Neuronal stem cell (in vitro differentiated cells): Measurements from ENCODE around the gene MEGF9.
"Not testable (repeated sequence)": the region's sequence is repeated elsewhere in the genome, so short reads cannot be mapped to it uniquely, and the experiment has no call there.

ENCODE experiments used
- DNase-seq: peaks from one replicate; pipeline ENCODE4 v3.0.0-alpha.2; 2013; ENCODE audit warnings: low spot score
- H2AFZ ChIP-seq: one replicate; pipeline ENCODE4 v1.6.1; 2013; ENCODE audit warnings: mild to moderate bottlenecking, low read length, inconsistent platforms
- H2AK5ac ChIP-seq: 2 replicates; pipeline ENCODE4 v1.6.1; 2013; ENCODE audit warnings: low read depth, mild to moderate bottlenecking, inconsistent platforms, low read length, moderate library complexity, mixed read lengths
- H2BK120ac ChIP-seq: 2 replicates; pipeline ENCODE4 v1.6.1; 2013; ENCODE audit warnings: low read depth, mild to moderate bottlenecking, inconsistent platforms, low read length, moderate library complexity, mixed read lengths
- H2BK12ac ChIP-seq: one replicate; pipeline ENCODE4 v1.6.1; 2013; ENCODE audit warnings: low read length, inconsistent platforms
- H2BK15ac ChIP-seq: 2 replicates; pipeline ENCODE4 v1.6.1; 2013; ENCODE audit warnings: mild to moderate bottlenecking, low read length, inconsistent platforms, mixed read lengths
- H2BK5ac ChIP-seq: one replicate; pipeline ENCODE4 v1.6.1; 2013; ENCODE audit warnings: inconsistent platforms, mild to moderate bottlenecking, low read length, moderate library complexity
- H3K14ac ChIP-seq: one replicate; pipeline ENCODE4 v1.6.1; 2013; ENCODE audit warnings: low read length, inconsistent platforms
- H3K18ac ChIP-seq: 2 replicates; pipeline ENCODE4 v1.6.1; 2013; ENCODE audit warnings: low read length, inconsistent platforms
- H3K23ac ChIP-seq: 2 replicates; pipeline ENCODE4 v1.6.1; 2013; ENCODE audit warnings: low read depth, mild to moderate bottlenecking, mixed read lengths, low read length, inconsistent platforms; ENCODE audit not compliant: poor library complexity
- H3K27ac ChIP-seq: replicated peaks from 3 replicates; pipeline ENCODE4 v1.5.1; 2013; ENCODE audit warnings: low read length, inconsistent platforms
- H3K27me3 ChIP-seq, 3 experiments: 2 replicates each; pipeline ENCODE4 v1.6.1; 2013; ENCODE audit warnings: low read length in 3 of 3, mild to moderate bottlenecking in 2 of 3, inconsistent platforms in 1 of 3, low read depth in 1 of 3, mixed read lengths in 1 of 3, moderate library complexity in 1 of 3; ENCODE audit not compliant: control insufficient read depth in 3 of 3, insufficient read depth in 3 of 3
- H3K36me3 ChIP-seq, 2 donors: replicated peaks in 1 of 2; 2 replicates each; pipeline ENCODE4 v1.6.1; 2013; ENCODE audit warnings: low read length in 2 of 2; ENCODE audit not compliant: control insufficient read depth in 2 of 2, insufficient read depth in 2 of 2
- H3K4ac ChIP-seq: 2 replicates; pipeline ENCODE4 v1.6.1; 2013; ENCODE audit warnings: inconsistent platforms, mild to moderate bottlenecking, low read length, moderate library complexity
- H3K4me1 ChIP-seq, 2 donors: 1 replicate in 1 of 2; 2 replicates in 1 of 2; pipeline ENCODE4 v1.6.1; 2013; ENCODE audit warnings: low read length in 2 of 2, low read depth in 1 of 2; ENCODE audit not compliant: control insufficient read depth in 2 of 2, insufficient read depth in 1 of 2
- H3K4me2 ChIP-seq: one replicate; pipeline ENCODE4 v1.6.1; 2013; ENCODE audit warnings: mild to moderate bottlenecking, low read length, inconsistent platforms; ENCODE audit not compliant: insufficient read depth, poor library complexity, severe bottlenecking
- H3K4me3 ChIP-seq, 2 donors: 2 replicates each; pipeline ENCODE4 v1.5.1; 2013; ENCODE audit warnings: low read length in 2 of 2, mild to moderate bottlenecking in 2 of 2, inconsistent platforms in 1 of 2, moderate library complexity in 1 of 2
- H3K79me1 ChIP-seq: one replicate; pipeline ENCODE4 v1.6.1; 2013; ENCODE audit warnings: low read depth, mild to moderate bottlenecking, inconsistent platforms, low read length, moderate library complexity
- H3K9ac ChIP-seq: one replicate; pipeline ENCODE4 v1.6.1; 2013; ENCODE audit warnings: mild to moderate bottlenecking, low read depth, low read length, inconsistent platforms; ENCODE audit not compliant: poor library complexity
- H3K9me3 ChIP-seq, 2 donors: replicated peaks in 1 of 2; 2 replicates each; pipeline versions ENCODE3 to v1.6.1; 2013; ENCODE audit warnings: low read length in 2 of 2, mild to moderate bottlenecking in 2 of 2, inconsistent platforms in 1 of 2, low read depth in 1 of 2, mixed read lengths in 1 of 2, moderate library complexity in 1 of 2; ENCODE audit not compliant: control insufficient read depth in 2 of 2, insufficient read depth in 1 of 2
- H4K8ac ChIP-seq: one replicate; pipeline ENCODE4 v1.6.1; 2013; ENCODE audit warnings: low read depth, mild to moderate bottlenecking, inconsistent platforms, low read length, moderate library complexity
- H4K91ac ChIP-seq: one replicate; pipeline ENCODE4 v1.6.1; 2013; ENCODE audit warnings: low read length, low read depth, mild to moderate bottlenecking, inconsistent platforms; ENCODE audit not compliant: poor library complexity
- WGBS, 2 donors: extraction: QIAGEN DNeasy Blood & Tissue Kit; methylation state at CpG; one replicate each; pipeline ENCODE4 v1.1.7; 2013; ENCODE audit warnings: missing lambda C conversion rate in 2 of 2, mixed read lengths in 1 of 2; ENCODE audit not compliant: insufficient read length in 2 of 2, insufficient replicate concordance in 1 of 2; ENCODE audit errors: extremely low coverage in 2 of 2; 5-methylcytosine and 5-hydroxymethylcytosine counted together

The MEGF9 gene

DNA sequence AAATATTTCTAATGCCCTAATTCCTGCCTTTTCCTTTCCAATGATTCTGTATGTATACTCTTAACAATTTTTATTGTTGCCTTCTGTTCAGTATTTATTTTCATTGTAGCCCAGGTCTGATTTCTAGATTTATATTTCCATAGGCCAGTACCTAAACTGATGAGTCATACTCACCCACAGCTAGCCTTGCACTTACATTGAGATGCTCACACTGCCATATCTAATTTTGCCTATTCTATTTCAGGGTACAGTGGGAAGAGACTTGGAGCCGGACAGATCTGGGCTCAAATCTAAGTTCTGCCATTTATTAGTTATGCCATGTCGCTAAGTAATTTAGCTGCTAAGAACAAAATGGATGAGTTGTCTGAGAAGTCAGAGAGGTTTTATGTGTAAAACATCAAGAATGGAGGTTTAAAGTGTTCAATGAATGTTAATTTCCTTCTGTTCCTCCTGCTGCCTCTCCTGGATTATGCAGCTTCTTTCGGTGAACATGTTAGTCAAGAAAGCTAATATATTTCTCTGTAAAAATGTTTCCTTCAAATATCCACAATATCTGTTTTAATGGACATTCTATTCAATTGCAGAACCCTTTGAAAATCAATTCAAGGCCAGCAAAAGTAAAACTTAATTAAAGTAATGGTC is 72.0 kb downstream of the MEGF9 start:
- Histone ChIP-seq H3K4me1 (peaks cover 0 to 1% of the 10 kb centered on the region in 2 donors), H3K14ac (no peak overlapping the region), H3K4me2 (no peak overlapping the region), H2AFZ (no peak overlapping the region), H3K9ac (no peak overlapping the region), H2AK5ac (no peak overlapping the region), H4K91ac (no peak overlapping the region), H3K79me1 (no peaks in the 10 kb centered on the region), H3K27me3 (no peaks in the 10 kb centered on the region), H3K18ac (no peak overlapping the region), H2BK15ac (no peak overlapping the region), H2BK12ac (no peak overlapping the region), H3K36me3 (peaks cover 0 to 3% of the 10 kb centered on the region in 2 donors), H4K8ac (no peak overlapping the region), H3K23ac (no peak overlapping the region), H3K27ac (no peak overlapping the region), H3K4ac (no peak overlapping the region), H3K4me3 (no peak overlapping the region), H2BK120ac (no peak overlapping the region), H3K9me3 (peaks cover 0 to 6% of the 10 kb centered on the region in 2 donors), H2BK5ac (no peak overlapping the region)
- no peak for DNase-seq
- WGBS, 2 donors: no CpG with 5 or more reads among the region's 3 CpGs

DNA sequence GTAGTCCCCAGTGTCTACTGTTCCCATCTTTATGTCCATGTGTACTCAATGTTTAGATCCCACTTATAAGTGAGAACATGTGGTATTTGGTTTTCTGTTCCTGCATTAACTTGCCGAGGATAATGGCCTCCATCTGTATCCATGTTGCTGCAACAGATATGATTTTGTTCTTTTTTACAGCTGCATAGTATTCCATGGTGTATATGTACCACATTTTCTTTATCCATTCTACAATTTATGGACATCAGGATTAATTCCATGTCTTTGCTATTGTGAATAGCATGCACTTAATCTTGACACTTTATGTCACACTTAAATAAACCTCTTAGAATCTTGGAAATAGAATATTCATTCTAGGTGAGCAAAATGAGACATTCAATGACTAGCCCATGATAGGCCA is 73.4 kb downstream of the MEGF9 start:
- not testable (repeated sequence) for H2BK12ac ChIP-seq, H4K8ac ChIP-seq, H3K23ac ChIP-seq, H3K4me1 ChIP-seq, H2BK120ac ChIP-seq, H3K27ac ChIP-seq, H3K4me2 ChIP-seq, H3K4ac ChIP-seq, H3K27me3 ChIP-seq, H3K36me3 ChIP-seq, H3K18ac ChIP-seq, H3K79me1 ChIP-seq, H3K4me3 ChIP-seq, H3K9ac ChIP-seq, H4K91ac ChIP-seq, H2BK5ac ChIP-seq, H2AK5ac ChIP-seq, DNase-seq, H2BK15ac ChIP-seq, H3K14ac ChIP-seq, H2AFZ ChIP-seq
- peaks cover 3 to 11% of the 10 kb centered on the region in 2 donors for H3K9me3 ChIP-seq
- WGBS, 2 donors: no CpG with 5 or more reads among the region's 1 CpG

- Histone ChIP-seq H3K27me3 (no peaks in the 10 kb centered on the region), H2AFZ (no peak overlapping the region), H4K91ac (no peak overlapping the region), H3K9me3 (peaks cover 5 to 16% of the 10 kb centered on the region in 2 donors), H2BK5ac (no peak overlapping the region), H3K23ac (no peak overlapping the region), H3K4me1 (no peaks in the 10 kb centered on the region), H3K27ac (no peak overlapping the region), H3K4me2 (no peak overlapping the region), H4K8ac (no peak overlapping the region), H3K4ac (no peak overlapping the region), H3K18ac (no peak overlapping the region), H3K79me1 (no peaks in the 10 kb centered on the region), H3K14ac (no peak overlapping the region), H2AK5ac (no peak overlapping the region), H2BK120ac (no peak overlapping the region), H2BK15ac (no peak overlapping the region), H2BK12ac (no peak overlapping the region), H3K36me3 (peaks cover 2 to 3% of the 10 kb centered on the region in 2 donors), H3K4me3 (no peak overlapping the region), H3K9ac (no peak overlapping the region)
- no peak for DNase-seq
- WGBS, 2 donors: no CpG with 5 or more reads among the region's 2 CpGs
Observed at GRCh38 chr9:120640380-120640779, 73.9 kb downstream of the MEGF9 start.

- Histone ChIP-seq H3K36me3 (peaks cover 0 to 2% of the 10 kb centered on the region in 2 donors), H2BK12ac (no peak overlapping the region), H3K23ac (no peak overlapping the region), H4K8ac (no peak overlapping the region), H3K18ac (no peak overlapping the region), H3K4me1 (no peaks in the 10 kb centered on the region), H2BK120ac (no peak overlapping the region), H3K9me3 (peaks cover 5 to 30% of the 10 kb centered on the region in 2 donors), H2AFZ (no peak overlapping the region), H3K4ac (no peak overlapping the region), H3K9ac (no peak overlapping the region), H3K14ac (no peak overlapping the region), H2BK15ac (no peak overlapping the region), H2AK5ac (no peak overlapping the region), H2BK5ac (no peak overlapping the region), H3K79me1 (no peaks in the 10 kb centered on the region), H3K27me3 (no peaks in the 10 kb centered on the region), H4K91ac (no peak overlapping the region), H3K4me2 (no peak overlapping the region), H3K4me3 (no peak overlapping the region), H3K27ac (no peak overlapping the region)
- no CpG with 5 or more reads among the region's 5 CpGs for WGBS, 2 donors
- no peak for DNase-seq
Observed at GRCh38 chr9:120637919-120638318, 76.4 kb downstream of the MEGF9 start.
